Measurements from ENCODE around the gene MICB. TPM values are rescaled to one million over a fixed set of nuclear protein-coding genes. Genes with fewer than 3 reads are reported as not detected.
"Not testable (repeated sequence)": the region's sequence is repeated elsewhere in the genome, so short reads cannot be mapped to it uniquely, and the experiment has no call there.

MICB gene
- total RNA-seq, 6 donors from 2014 or later, result 4.9 to 14.4 (median 11.3) TPM

GRCh38 chr6:31483392-31483791 lies 14.6 kb upstream of the MICB start:
- Histone ChIP-seq H3K27me3 (no peaks in the 10 kb centered on the region), H3K4me3 (no peak overlapping the region), H3K36me3 (no peaks in the 10 kb centered on the region), H3K9me3 (no peaks in the 10 kb centered on the region), H3K27ac (no peak overlapping the region), H3K4me1 (no peaks in the 10 kb centered on the region)
- TF ChIP-seq POLR2A (IDR thresholded peaks at IDR 0.05) (no peak), POLR2AphosphoS5 (IDR thresholded peaks at IDR 0.05) (no peak), CTCF (IDR thresholded peaks at IDR 0.05) (no peak), EP300 (IDR thresholded peaks at IDR 0.05) (no peak)
- DNase-seq, result no peak
- WGBS, 2 donors, result 64 to 72% methylated on average over 2 of the region's 2 CpGs
- no peak for ATAC-seq (ENCODE audit: low FRiP score in 2 of 2)

GRCh38 chr6:31485055-31485454 lies 12.9 kb upstream of the MICB start:
- H3K4me3 ChIP-seq, result no peak overlapping the region
- no peak overlapping the region for H3K27ac ChIP-seq
- H3K27me3 ChIP-seq, result no peaks in the 10 kb centered on the region
- no peaks in the 10 kb centered on the region for H3K9me3 ChIP-seq
- no peaks in the 10 kb centered on the region for H3K36me3 ChIP-seq
- DNase-seq, result no peak
- H3K4me1 ChIP-seq, result no peaks in the 10 kb centered on the region
- WGBS, 2 donors, result 77 to 100% methylated on average over 1 of the region's 1 CpG
- TF ChIP-seq POLR2AphosphoS5 (IDR thresholded peaks at IDR 0.05) (no peak), EP300 (IDR thresholded peaks at IDR 0.05) (no peak), POLR2A (IDR thresholded peaks at IDR 0.05) (no peak), CTCF (IDR thresholded peaks at IDR 0.05) (no peak)
- ATAC-seq (ENCODE audit: low FRiP score in 2 of 2), result no peak

- H3K27me3 ChIP-seq, H3K36me3 ChIP-seq, H3K4me1 ChIP-seq, H3K27ac ChIP-seq, DNase-seq, H3K4me3 ChIP-seq, H3K9me3 ChIP-seq: not testable (repeated sequence)
- WGBS, 2 donors, result no CpG with 5 or more reads among the region's 9 CpGs
- ATAC-seq (ENCODE audit: low FRiP score in 2 of 2), result peak in 1 of 2 donors; percentile 77
Observed at GRCh38 chr6:31486065-31486837, 11.7 kb upstream of the MICB start.

- H3K27me3 ChIP-seq; H3K36me3 ChIP-seq; H3K9me3 ChIP-seq; H3K4me3 ChIP-seq; H3K27ac ChIP-seq; H3K4me1 ChIP-seq; DNase-seq; ATAC-seq (ENCODE audit: low FRiP score in 2 of 2): not testable (repeated sequence)
- WGBS, 2 donors, result 76 to 78% methylated on average over 5 to 6 of the region's 6 CpGs
Observed at GRCh38 chr6:31487674-31488073, 10.3 kb upstream of the MICB start.

GRCh38 chr6:31489086-31489485 lies 8.9 kb upstream of the MICB start:
- Histone ChIP-seq H3K27ac (no peak overlapping the region), H3K27me3 (no peaks in the 10 kb centered on the region), H3K4me1 (peaks cover 4 to 13% (median 8%) of the 10 kb centered on the region in 4 donors), H3K4me3 (no peak overlapping the region), H3K36me3 (no peaks in the 10 kb centered on the region), H3K9me3 (no peaks in the 10 kb centered on the region)
- 78 to 87% methylated on average over 4 of the region's 4 CpGs for WGBS, 2 donors
- TF ChIP-seq POLR2A (IDR thresholded peaks at IDR 0.05) (no peak), POLR2AphosphoS5 (IDR thresholded peaks at IDR 0.05) (no peak), EP300 (IDR thresholded peaks at IDR 0.05) (no peak), CTCF (IDR thresholded peaks at IDR 0.05) (no peak)
- DNase-seq (no peak), ATAC-seq (ENCODE audit: low FRiP score in 2 of 2) (no peak)
